Transverse colon (tissue), 4 donors: Measurements from ENCODE around the gene NAALADL2.

Source experiments
- CTCF ChIP-seq, 5 experiments: fragments of 200-600 bp in 3 of 5; fragments of 450-650 bp in 2 of 5; sonication (generic) in 3 of 5; IDR thresholded peaks; 1 replicate in 2 of 5; 2 replicates in 3 of 5; pipeline ENCODE4 v1.5.1; 2016 to 2017; ENCODE audit warnings: antibody characterized with exemption in 5 of 5, inconsistent platforms in 3 of 5, mild to moderate bottlenecking in 2 of 5, moderate library complexity in 1 of 5
- POLR2A ChIP-seq: fragments of 450-650 bp; IDR thresholded peaks from one replicate; pipeline ENCODE4 v1.6.1; 2016; ENCODE audit warnings: antibody characterized with exemption, mild to moderate bottlenecking, moderate library complexity
- POLR2AphosphoS5 ChIP-seq, 3 donors: sonication (generic); formaldehyde crosslinking; IDR thresholded peaks; one replicate each; pipeline ENCODE4 v1.6.1; 2016; ENCODE audit warnings: antibody characterized with exemption in 3 of 3

- TF ChIP-seq CTCF (IDR thresholded peaks at IDR 0.05) (no peak), POLR2AphosphoS5 (IDR thresholded peaks at IDR 0.05) (no peak), POLR2A (no peak)
These were observed 216.1 kb downstream of the NAALADL2 start for GRCh38 chr3:175075269-175075668.
